Neural crest cell (in vitro differentiated cells): ENCODE results near the gene HHATL. TPM values are rescaled to one million over a fixed set of nuclear protein-coding genes. Genes with fewer than 3 reads are reported as not detected.

Experiments
- DNase-seq: peaks from one replicate; pipeline ENCODE4 v3.0.0; 2021; ENCODE audit warnings: low read depth, mixed read lengths, low spot score
- H3K27ac Mint-ChIP-seq: one replicate; pipeline ENCODE4 v1.8.0; 2021; ENCODE audit warnings: mild to moderate bottlenecking, mixed read lengths; ENCODE audit not compliant: unreplicated experiment
- H3K27me3 Mint-ChIP-seq: 2 replicates; pipeline ENCODE4 v1.8.0; 2021; ENCODE audit warnings: low read depth, mild to moderate bottlenecking, mixed read lengths
- H3K36me3 Mint-ChIP-seq: 2 replicates; pipeline ENCODE4 v1.8.0; 2021; ENCODE audit warnings: low read depth, mild to moderate bottlenecking, mixed read lengths
- H3K4me1 Mint-ChIP-seq: 2 replicates; pipeline ENCODE4 v1.8.0; 2021; ENCODE audit warnings: mixed read lengths
- H3K4me3 Mint-ChIP-seq: one replicate; pipeline ENCODE4 v1.8.0; 2021; ENCODE audit warnings: mild to moderate bottlenecking, mixed read lengths
- H3K9me3 Mint-ChIP-seq: 2 replicates; pipeline ENCODE4 v1.8.0; 2021; ENCODE audit warnings: mixed read lengths
- CTCF ChIP-seq: fragments of 200-600 bp; sonication (generic); conservative IDR thresholded peaks from 2 replicates; pipeline ENCODE4 v1.5.0; 2021; ENCODE audit warnings: antibody characterized with exemption, mild to moderate bottlenecking
- total RNA-seq: library from RNA; stranded (reverse); gene quantifications from 2 replicates; pipeline ENCODE4 v1.2.1, GENCODE V29; 2021

The HHATL gene
- total RNA-seq, 1 donor from 2014 or later, result not detected

GRCh38 chr3:42680271-42680670 lies 22.3 kb downstream of the HHATL start:
- H3K27me3 Mint-ChIP-seq, result no peaks in the 10 kb centered on the region
- no peak for TF ChIP-seq CTCF
- H3K9me3 Mint-ChIP-seq, result peaks cover 4% of the 10 kb centered on the region
- no peak overlapping the region for H3K27ac Mint-ChIP-seq
- H3K36me3 Mint-ChIP-seq, result no peaks in the 10 kb centered on the region
- no peak for DNase-seq
- H3K4me3 Mint-ChIP-seq, result no peak overlapping the region
- H3K4me1 Mint-ChIP-seq, result no peaks in the 10 kb centered on the region

- no peaks in the 10 kb centered on the region for H3K36me3 Mint-ChIP-seq
- H3K9me3 Mint-ChIP-seq, result peaks cover 4% of the 10 kb centered on the region
- H3K27ac Mint-ChIP-seq, result no peak overlapping the region
- no peaks in the 10 kb centered on the region for H3K4me1 Mint-ChIP-seq
- DNase-seq, result no peak
- no peak overlapping the region for H3K4me3 Mint-ChIP-seq
- H3K27me3 Mint-ChIP-seq, result peaks cover 3% of the 10 kb centered on the region
- TF ChIP-seq CTCF, result no peak
Measured at GRCh38 chr3:42678447-42678846, 24.2 kb downstream of the HHATL start.

- H3K36me3 Mint-ChIP-seq, result no peaks in the 10 kb centered on the region
- no peak for TF ChIP-seq CTCF
- peaks cover 4% of the 10 kb centered on the region for H3K9me3 Mint-ChIP-seq
- H3K27me3 Mint-ChIP-seq, result peaks cover 6% of the 10 kb centered on the region
- no peak overlapping the region for H3K4me3 Mint-ChIP-seq
- no peaks in the 10 kb centered on the region for H3K4me1 Mint-ChIP-seq
- no peak for DNase-seq
- H3K27ac Mint-ChIP-seq, result no peak overlapping the region
Measured at GRCh38 chr3:42675909-42676308, 26.7 kb downstream of the HHATL start.

- H3K4me1 Mint-ChIP-seq, result no peaks in the 10 kb centered on the region
- no peaks in the 10 kb centered on the region for H3K36me3 Mint-ChIP-seq
- no peak for TF ChIP-seq CTCF
- no peak overlapping the region for H3K4me3 Mint-ChIP-seq
- no peak for DNase-seq
- peaks cover 6% of the 10 kb centered on the region for H3K27me3 Mint-ChIP-seq
- H3K27ac Mint-ChIP-seq, result no peak overlapping the region
- peaks cover 6% of the 10 kb centered on the region for H3K9me3 Mint-ChIP-seq
Measured at GRCh38 chr3:42674146-42674545, 28.5 kb downstream of the HHATL start.

- H3K36me3 Mint-ChIP-seq, result no peaks in the 10 kb centered on the region
- no peak overlapping the region for H3K27ac Mint-ChIP-seq
- peaks cover 6% of the 10 kb centered on the region for H3K27me3 Mint-ChIP-seq
- H3K4me1 Mint-ChIP-seq, result no peaks in the 10 kb centered on the region
- H3K4me3 Mint-ChIP-seq, result no peak overlapping the region
- no peak for DNase-seq
- peaks cover 6% of the 10 kb centered on the region for H3K9me3 Mint-ChIP-seq
- no peak for TF ChIP-seq CTCF
Measured at GRCh38 chr3:42673082-42673481, 29.5 kb downstream of the HHATL start.

- Mint-ChIP-seq H3K4me3 (no peak overlapping the region), H3K9me3 (peaks cover 6% of the 10 kb centered on the region), H3K4me1 (no peaks in the 10 kb centered on the region), H3K27me3 (peaks cover 6% of the 10 kb centered on the region), H3K36me3 (no peaks in the 10 kb centered on the region), H3K27ac (no peak overlapping the region)
- TF ChIP-seq CTCF, result no peak
- DNase-seq, result no peak
Measured at GRCh38 chr3:42672515-42672914, 30.1 kb downstream of the HHATL start.
